HG03558 (cell line): ENCODE results near the gene SLC66A2.

ENCODE experiments used
- ATAC-seq: cut with Tn5 transposase; IDR thresholded peaks from one replicate; pipeline ENCODE4 v1.9.1; 2021; ENCODE audit warnings: moderate number of reproducible peaks; ENCODE audit not compliant: unreplicated experiment; ENCODE audit errors: extremely low read depth

SLC66A2 gene

GRCh38 chr18:79939096-79939495 is 12.4 kb downstream of the SLC66A2 start:
- no peak for ATAC-seq

- no peak for ATAC-seq
These were observed 13.3 kb downstream of the SLC66A2 start for GRCh38 chr18:79938196-79938595.

DNA sequence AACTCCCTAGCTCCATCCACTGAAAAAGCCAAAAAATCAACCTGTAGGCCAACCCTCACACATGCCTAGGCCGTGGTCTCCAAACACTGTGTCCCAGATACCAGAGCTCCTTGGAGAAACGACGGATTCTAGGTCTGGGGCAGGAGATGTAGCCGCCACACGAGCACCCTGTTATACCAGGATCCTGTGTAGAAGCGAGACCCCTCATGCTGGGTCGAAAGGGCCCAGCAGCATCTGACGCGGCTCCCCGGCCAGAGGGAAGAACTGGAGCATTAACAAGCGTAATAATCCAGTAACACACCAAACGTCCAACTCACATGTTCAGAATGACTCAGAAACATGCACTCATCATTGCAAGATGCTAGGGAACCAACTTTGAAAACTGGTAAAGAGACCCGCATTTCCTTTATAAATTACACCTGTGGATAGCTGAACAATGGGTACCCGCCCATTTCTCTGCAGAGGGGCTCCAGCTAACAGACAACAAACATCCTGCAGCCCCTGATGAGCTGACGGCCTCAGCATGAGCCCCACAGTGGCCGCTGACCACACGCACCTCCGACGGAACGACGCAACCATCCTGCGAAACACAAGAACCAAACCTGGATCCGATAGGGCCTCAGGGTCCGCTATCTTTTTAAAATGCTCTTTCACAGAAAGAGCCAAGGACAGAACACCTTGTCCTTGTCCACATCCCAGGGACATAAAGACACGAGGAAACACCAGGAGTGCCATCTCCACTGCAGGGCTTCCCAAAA is 14.2 kb downstream of the SLC66A2 start:
- ATAC-seq = no peak

GRCh38 chr18:79936641-79937040 is 14.8 kb downstream of the SLC66A2 start:
- no peak for ATAC-seq

GRCh38 chr18:79935925-79936324 is 15.5 kb downstream of the SLC66A2 start:
- ATAC-seq = no peak

GRCh38 chr18:79935499-79935898 is 16.0 kb downstream of the SLC66A2 start:
- no peak for ATAC-seq

- ATAC-seq = no peak
These were observed 16.4 kb downstream of the SLC66A2 start for GRCh38 chr18:79935098-79935480.

GRCh38 chr18:79934311-79935097 is 16.9 kb downstream of the SLC66A2 start:
- no peak for ATAC-seq

GRCh38 chr18:79933765-79934164 is 17.7 kb downstream of the SLC66A2 start:
- ATAC-seq = no peak

DNA sequence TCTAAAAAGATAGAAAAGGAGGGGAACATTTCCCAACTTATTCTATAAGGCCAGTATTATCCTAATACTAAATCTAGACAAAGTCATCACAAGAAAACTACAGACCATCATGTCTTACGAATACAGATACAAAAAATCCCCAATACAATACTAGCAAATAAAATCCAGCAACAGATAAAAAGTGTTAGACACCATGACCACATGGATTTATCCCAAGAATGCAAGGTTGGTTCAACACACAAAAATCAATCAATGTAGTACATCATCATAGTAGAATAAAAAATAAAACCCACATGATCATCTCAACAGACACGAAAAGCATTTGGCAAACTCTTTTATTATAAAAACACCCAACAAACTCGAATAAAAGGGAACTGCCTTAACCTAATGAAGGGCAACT is 18.5 kb downstream of the SLC66A2 start:
- no peak for ATAC-seq

GRCh38 chr18:79931475-79931874 is 20.0 kb downstream of the SLC66A2 start:
- ATAC-seq = no peak

DNA sequence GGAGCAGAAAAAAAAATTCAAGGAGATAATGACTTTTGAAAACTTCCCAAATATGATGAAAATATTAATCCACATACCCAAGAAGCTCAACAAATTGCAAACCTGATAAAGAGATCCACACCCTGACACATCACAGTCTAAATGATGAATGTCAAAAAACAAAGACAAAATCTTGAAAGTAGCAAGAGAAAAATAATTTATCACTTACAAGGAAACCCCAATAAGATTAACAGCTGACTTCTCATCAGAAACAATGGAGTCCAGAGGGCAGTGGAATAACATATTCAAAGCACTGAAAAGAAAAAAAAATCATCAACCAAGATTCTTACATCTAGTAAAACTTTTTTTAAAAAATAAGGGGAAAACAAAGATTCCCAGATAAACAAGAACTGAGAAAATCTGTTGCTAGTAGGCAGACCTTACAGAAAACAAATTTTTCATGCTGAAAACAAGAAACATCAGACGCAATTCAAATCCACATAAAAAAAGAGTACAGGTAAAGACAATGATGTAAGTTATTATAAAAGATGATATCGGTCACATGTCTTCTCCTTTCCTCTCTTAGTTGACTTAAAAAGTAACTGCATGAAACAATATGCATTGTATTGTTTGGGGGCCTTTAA is 21.3 kb downstream of the SLC66A2 start:
- ATAC-seq = no peak

- ATAC-seq = no peak
These were observed 22.9 kb downstream of the SLC66A2 start for GRCh38 chr18:79928563-79928960.

- ATAC-seq = no peak
These were observed 23.6 kb downstream of the SLC66A2 start for GRCh38 chr18:79927607-79928562.

DNA sequence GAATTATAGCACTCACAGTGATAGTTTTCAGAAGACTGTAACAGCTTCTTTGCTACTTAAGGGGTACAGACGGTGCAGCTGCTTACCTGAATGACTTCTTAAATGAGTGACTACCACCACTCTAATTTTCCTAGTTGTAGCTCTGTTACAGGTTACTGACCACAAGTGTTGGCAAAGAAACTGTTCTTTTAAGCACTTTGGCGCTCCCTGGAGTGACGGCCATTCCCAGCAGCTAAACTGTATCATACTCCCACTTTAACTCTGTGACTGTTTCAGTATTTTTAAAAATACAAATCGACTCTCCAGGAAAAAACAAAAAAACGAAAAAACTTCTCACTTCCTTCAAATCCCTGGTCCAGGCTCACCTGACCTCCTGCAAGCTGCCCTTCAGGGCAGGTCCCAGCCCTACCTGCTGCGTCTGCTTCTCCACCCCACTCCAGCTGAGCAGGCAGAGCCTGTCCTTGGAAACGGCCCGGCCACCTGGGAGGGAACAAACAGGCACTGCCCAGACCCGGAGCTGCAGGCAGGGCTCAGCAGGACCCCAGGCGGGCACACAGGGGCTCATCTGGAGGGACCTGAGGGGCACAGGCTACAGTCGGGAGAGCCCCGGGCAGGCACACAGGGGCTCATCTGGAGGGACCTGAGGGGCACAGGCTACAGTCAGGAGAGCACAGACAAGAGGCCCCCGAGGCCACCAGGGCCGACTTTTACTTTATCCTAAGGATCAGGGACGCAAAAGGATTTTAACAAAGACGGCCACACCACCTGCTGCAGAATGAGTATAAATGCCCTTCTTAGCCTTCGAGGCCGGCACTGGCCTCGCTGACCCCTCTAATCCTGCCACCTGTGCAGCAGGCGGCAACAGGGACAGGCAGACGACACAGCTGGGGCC is 24.5 kb downstream of the SLC66A2 start:
- ATAC-seq = no peak

DNA sequence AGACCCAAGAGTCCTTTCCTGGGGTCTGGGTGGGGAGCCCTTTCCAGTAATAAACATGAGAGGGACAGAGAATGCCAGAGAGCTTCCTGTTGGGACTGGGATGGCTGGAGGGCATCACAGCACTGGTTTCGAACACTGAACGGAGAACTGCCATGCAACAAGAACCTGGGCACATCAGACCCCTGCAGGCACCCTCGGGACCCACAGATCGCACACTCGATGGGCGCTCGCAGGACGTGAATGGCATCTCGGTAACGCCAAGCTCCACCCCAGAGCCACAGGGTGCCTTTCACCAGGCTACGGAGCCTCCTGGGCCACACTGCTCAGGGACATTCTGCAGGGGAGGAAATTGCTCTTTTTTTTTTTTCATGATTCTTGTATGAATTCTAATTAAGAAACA is 25.1 kb downstream of the SLC66A2 start:
- no peak for ATAC-seq

- no peak for ATAC-seq
These were observed 26.4 kb downstream of the SLC66A2 start for GRCh38 chr18:79924814-79925731.

- ATAC-seq = no peak
These were observed 27.4 kb downstream of the SLC66A2 start for GRCh38 chr18:79923896-79924585.
